MM.1S (cell line): Measurements from ENCODE around the gene HOXC4.
A peak's percentile ranks its signal among the peaks of the same experiment; 100 is the strongest.

Experiments
- DNase-seq: peaks from one replicate; pipeline ENCODE4 v3.0.0-alpha.2; 2015
- H2AFZ ChIP-seq: fragments of 300-600 bp; sonication (generic); 2 replicates; pipeline ENCODE4 v1.6.0; 2016; ENCODE audit warnings: antibody characterized with exemption, low read length
- H3F3A ChIP-seq: fragments of 300-600 bp; sonication (generic); 2 replicates; pipeline ENCODE4 v1.6.1; 2016; ENCODE audit warnings: mild to moderate bottlenecking, antibody characterized with exemption, low read length, moderate library complexity, mixed read lengths; ENCODE audit not compliant: insufficient read depth
- H3K27ac ChIP-seq: fragments of 300-600 bp; sonication (generic); 2 replicates; pipeline ENCODE4 v1.5.1; 2016; ENCODE audit warnings: mild to moderate bottlenecking, low read length
- H3K27me3 ChIP-seq: fragments of 300-600 bp; sonication (generic); replicated peaks from 2 replicates; pipeline ENCODE4 v1.6.0; 2016; ENCODE audit warnings: low read length; ENCODE audit not compliant: insufficient read depth
- H3K36me3 ChIP-seq: fragments of 300-600 bp; sonication (generic); replicated peaks from 2 replicates; pipeline ENCODE4 v1.6.1; 2016; ENCODE audit warnings: mild to moderate bottlenecking, low read length, mixed read lengths; ENCODE audit not compliant: insufficient read depth
- H3K4me1 ChIP-seq: fragments of 300-600 bp; sonication (generic); 2 replicates; pipeline ENCODE4 v1.6.1; 2016; ENCODE audit warnings: low read length, mixed read lengths
- H3K4me2 ChIP-seq: fragments of 300-600 bp; sonication (generic); 2 replicates; pipeline ENCODE4 v1.6.0; 2016; ENCODE audit warnings: low read depth, low read length
- H3K4me3 ChIP-seq: fragments of 300-600 bp; sonication (generic); 2 replicates; pipeline ENCODE4 v1.5.1; 2016; ENCODE audit warnings: low read length, mixed read lengths
- H3K79me2 ChIP-seq: fragments of 300-600 bp; sonication (generic); 2 replicates; pipeline ENCODE4 v1.6.1; 2016; ENCODE audit warnings: mixed run types, low read length, mixed read lengths
- H3K9ac ChIP-seq: fragments of 300-600 bp; sonication (generic); 2 replicates; pipeline ENCODE4 v1.6.1; 2016; ENCODE audit warnings: low read length, mixed read lengths
- H3K9me2 ChIP-seq: fragments of 300-600 bp; sonication (generic); replicated peaks from 2 replicates; pipeline ENCODE4 v1.6.1; 2016; ENCODE audit warnings: mild to moderate bottlenecking, low read length, mixed read lengths; ENCODE audit not compliant: insufficient read depth
- H3K9me3 ChIP-seq: fragments of 300-600 bp; sonication (generic); replicated peaks from 2 replicates; pipeline ENCODE4 v1.6.1; 2016; ENCODE audit warnings: mild to moderate bottlenecking, low read length, mixed read lengths; ENCODE audit not compliant: insufficient read depth
- H4K20me1 ChIP-seq: fragments of 300-600 bp; sonication (generic); 2 replicates; pipeline ENCODE4 v1.6.1; 2016; ENCODE audit warnings: mild to moderate bottlenecking, low read length, moderate library complexity, mixed read lengths; ENCODE audit not compliant: insufficient read depth
- CTCF ChIP-seq: fragments of 300-600 bp; sonication (generic); IDR thresholded peaks from 2 replicates; pipeline ENCODE4 v1.5.1; 2016; ENCODE audit warnings: antibody characterized with exemption, low read length, mixed read lengths
- EZH2 ChIP-seq: fragments of 300-600 bp; sonication (generic); optimal IDR thresholded peaks from 2 replicates; pipeline ENCODE3; 2017; ENCODE audit warnings: low read depth, mild to moderate bottlenecking, antibody characterized with exemption, low read length, mixed read lengths
- EZH2phosphoT487 ChIP-seq: fragments of 300-600 bp; sonication (generic); IDR thresholded peaks from 2 replicates; pipeline ENCODE4 v1.6.1; 2018; ENCODE audit warnings: antibody characterized with exemption, low read length

The HOXC4 gene

GRCh38 chr12:54045868-54046521, 7.6 kb upstream of the HOXC4 start:
- Histone ChIP-seq H3K27me3 (peaks cover 75% of the 10 kb centered on the region), H3K4me2 (no peak overlapping the region), H3F3A (no peaks in the 10 kb centered on the region), H2AFZ (no peak overlapping the region), H3K27ac (no peak overlapping the region), H4K20me1 (no peaks in the 10 kb centered on the region), H3K9me3 (no peaks in the 10 kb centered on the region), H3K79me2 (no peaks in the 10 kb centered on the region), H3K9me2 (no peaks in the 10 kb centered on the region), H3K4me1 (no peaks in the 10 kb centered on the region), H3K9ac (no peak overlapping the region), H3K36me3 (no peaks in the 10 kb centered on the region), H3K4me3 (no peak overlapping the region)
- DNase-seq, result no peak
- TF ChIP-seq CTCF, result no peak
- TF ChIP-seq EZH2, result no peak
- TF ChIP-seq EZH2phosphoT487, result no peak

GRCh38 chr12:54046809-54047159, 6.9 kb upstream of the HOXC4 start:
- Histone ChIP-seq H3K27ac (no peak overlapping the region), H3K9ac (no peak overlapping the region), H3K27me3 (peaks cover 77% of the 10 kb centered on the region), H3K4me3 (no peak overlapping the region), H3F3A (no peaks in the 10 kb centered on the region), H3K4me2 (no peak overlapping the region), H4K20me1 (no peaks in the 10 kb centered on the region), H3K9me2 (no peaks in the 10 kb centered on the region), H3K4me1 (no peaks in the 10 kb centered on the region), H3K79me2 (no peaks in the 10 kb centered on the region), H3K36me3 (no peaks in the 10 kb centered on the region), H2AFZ (no peak overlapping the region), H3K9me3 (no peaks in the 10 kb centered on the region)
- TF ChIP-seq EZH2phosphoT487 (no peak), CTCF (no peak), EZH2 (no peak)
- DNase-seq, result no peak

GRCh38 chr12:54047160-54047963, 6.3 kb upstream of the HOXC4 start:
- no peak overlapping the region for H3K4me2 ChIP-seq
- H3F3A ChIP-seq, result no peaks in the 10 kb centered on the region
- H2AFZ ChIP-seq, result no peak overlapping the region
- no peaks in the 10 kb centered on the region for H3K4me1 ChIP-seq
- no peak overlapping the region for H3K27ac ChIP-seq
- DNase-seq, result no peak
- H3K4me3 ChIP-seq, result no peak overlapping the region
- H3K9ac ChIP-seq, result no peak overlapping the region
- no peaks in the 10 kb centered on the region for H3K9me2 ChIP-seq
- no peaks in the 10 kb centered on the region for H4K20me1 ChIP-seq
- peaks cover 83% of the 10 kb centered on the region for H3K27me3 ChIP-seq
- TF ChIP-seq EZH2, result peak; percentile 76
- no peak for TF ChIP-seq CTCF
- TF ChIP-seq EZH2phosphoT487, result no peak
- no peaks in the 10 kb centered on the region for H3K9me3 ChIP-seq
- no peaks in the 10 kb centered on the region for H3K36me3 ChIP-seq
- no peaks in the 10 kb centered on the region for H3K79me2 ChIP-seq
